Measurements from ENCODE around the gene WDR83. TPM values are rescaled to one million over a fixed set of nuclear protein-coding genes. Genes with fewer than 3 reads are reported as not detected.
"Not testable (repeated sequence)": the region's sequence is repeated elsewhere in the genome, so short reads cannot be mapped to it uniquely, and the experiment has no call there.

WDR83 gene
- total RNA-seq, 4 donors from 2014 or later, result 15.3 to 23.7 (median 19.3) TPM

DNA sequence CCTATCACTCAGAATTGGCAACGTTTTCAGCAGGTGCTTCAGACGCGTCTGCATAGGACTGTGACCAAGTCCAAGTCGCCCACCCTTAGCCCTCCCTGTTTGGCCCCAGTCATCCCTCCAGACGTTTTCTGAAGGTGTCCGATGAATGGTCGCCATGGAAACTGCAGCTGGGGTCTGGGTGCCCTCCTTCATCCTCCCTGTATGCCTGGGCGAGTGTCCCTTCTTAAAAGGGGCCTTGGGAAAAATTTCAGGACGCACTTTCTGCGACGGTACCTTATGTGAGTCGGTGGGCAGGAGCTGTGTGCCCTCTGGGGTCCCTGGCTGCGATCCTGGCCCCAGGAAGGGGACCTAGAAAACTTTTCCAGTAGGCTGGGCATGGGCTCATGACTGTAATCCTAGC lies 25.2 kb upstream of the WDR83 start:
- no peak overlapping the region for H3K4me3 ChIP-seq (ENCODE audit: low read depth, poor library complexity, severe bottlenecking)
- TF ChIP-seq, protein P1, sequence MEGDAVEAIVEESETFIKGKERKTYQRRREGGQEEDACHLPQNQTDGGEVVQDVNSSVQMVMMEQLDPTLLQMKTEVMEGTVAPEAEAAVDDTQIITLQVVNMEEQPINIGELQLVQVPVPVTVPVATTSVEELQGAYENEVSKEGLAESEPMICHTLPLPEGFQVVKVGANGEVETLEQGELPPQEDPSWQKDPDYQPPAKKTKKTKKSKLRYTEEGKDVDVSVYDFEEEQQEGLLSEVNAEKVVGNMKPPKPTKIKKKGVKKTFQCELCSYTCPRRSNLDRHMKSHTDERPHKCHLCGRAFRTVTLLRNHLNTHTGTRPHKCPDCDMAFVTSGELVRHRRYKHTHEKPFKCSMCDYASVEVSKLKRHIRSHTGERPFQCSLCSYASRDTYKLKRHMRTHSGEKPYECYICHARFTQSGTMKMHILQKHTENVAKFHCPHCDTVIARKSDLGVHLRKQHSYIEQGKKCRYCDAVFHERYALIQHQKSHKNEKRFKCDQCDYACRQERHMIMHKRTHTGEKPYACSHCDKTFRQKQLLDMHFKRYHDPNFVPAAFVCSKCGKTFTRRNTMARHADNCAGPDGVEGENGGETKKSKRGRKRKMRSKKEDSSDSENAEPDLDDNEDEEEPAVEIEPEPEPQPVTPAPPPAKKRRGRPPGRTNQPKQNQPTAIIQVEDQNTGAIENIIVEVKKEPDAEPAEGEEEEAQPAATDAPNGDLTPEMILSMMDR (IDR thresholded peaks at IDR 0.05), result no peak
- no peak for TF ChIP-seq POLR2A (IDR thresholded peaks at IDR 0.05)
- no peak for DNase-seq (ENCODE audit: low spot score in 2 of 2)
- intact Hi-C loops (cut with DNase I; ENCODE audit: low total_unique reads), result no loop called here
- WGBS, 2 donors, result 75 to 76% methylated on average over 13 of the region's 13 CpGs

DNA sequence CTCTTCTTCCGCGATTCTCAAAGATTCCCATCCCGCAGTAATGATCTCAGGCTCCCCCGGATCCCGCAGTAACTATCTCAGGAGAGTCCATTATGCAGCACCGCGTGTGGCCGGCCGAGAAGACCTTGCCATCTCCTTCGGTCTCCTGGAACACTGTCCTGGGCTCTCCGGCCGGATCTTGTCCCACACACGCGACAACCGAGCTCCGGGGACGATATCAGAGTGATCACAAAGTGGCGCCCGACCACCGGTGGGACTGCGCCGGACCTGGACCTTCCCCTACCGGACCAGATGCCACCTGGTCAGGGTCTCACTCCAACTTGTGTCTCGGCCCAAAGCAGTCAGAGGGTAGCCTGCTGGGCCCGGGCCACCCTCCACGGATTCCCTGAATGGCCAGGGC lies 24.1 kb upstream of the WDR83 start:
- intact Hi-C loops (cut with DNase I; ENCODE audit: low total_unique reads), result no loop called here
- WGBS, 2 donors, result 87 to 91% methylated on average over 26 of the region's 26 CpGs
- H3K4me3 ChIP-seq (ENCODE audit: low read depth, poor library complexity, severe bottlenecking), result no peak overlapping the region
- DNase-seq (ENCODE audit: low spot score in 2 of 2), result no peak
- no peak for TF ChIP-seq POLR2A (IDR thresholded peaks at IDR 0.05)
- TF ChIP-seq, protein P1 (IDR thresholded peaks at IDR 0.05), result no peak

DNA sequence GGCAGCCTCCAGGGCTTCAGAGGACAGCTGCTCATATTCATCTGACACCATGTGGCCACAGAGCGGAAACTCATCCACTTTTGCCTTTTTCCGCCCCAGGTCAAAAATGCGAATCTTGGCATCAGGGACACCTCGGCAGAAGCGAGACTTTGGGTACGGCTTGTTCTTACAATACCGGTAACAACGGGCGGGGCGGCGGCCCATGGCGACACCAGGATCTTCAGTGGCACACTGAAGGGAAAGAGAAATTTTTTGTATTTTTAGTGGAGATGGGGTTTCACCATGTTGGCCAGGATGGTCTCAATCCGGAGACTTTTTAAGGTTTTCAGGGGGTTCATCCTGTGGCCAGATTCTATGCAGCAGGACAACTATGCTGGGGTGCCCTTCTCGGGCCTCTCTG lies 22.9 kb upstream of the WDR83 start:
- intact Hi-C loops (cut with DNase I; ENCODE audit: low total_unique reads); DNase-seq (ENCODE audit: low spot score in 2 of 2); H3K4me3 ChIP-seq (ENCODE audit: low read depth, poor library complexity, severe bottlenecking): not testable (repeated sequence)
- 90 to 95% methylated on average over 14 of the region's 14 CpGs for WGBS, 2 donors

DNA sequence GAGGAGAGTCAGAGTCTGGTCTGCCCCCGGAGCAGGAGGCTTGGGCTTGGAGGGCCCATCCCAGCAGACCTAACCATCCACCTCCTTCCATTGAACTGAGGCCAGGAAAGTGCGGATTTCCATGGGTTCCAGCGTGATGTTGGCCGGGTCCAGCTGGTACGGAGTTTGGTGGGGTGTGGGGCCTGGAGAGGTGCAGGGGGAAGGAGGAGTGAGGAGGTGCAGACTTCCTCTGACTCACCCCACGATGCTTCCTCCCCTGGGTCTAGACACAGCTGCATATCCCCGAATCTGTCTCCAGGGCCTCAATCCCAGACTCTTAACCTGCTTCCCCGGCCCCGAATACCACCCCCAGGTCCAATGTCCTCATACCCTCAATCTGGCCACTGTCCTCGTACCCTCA lies 20.1 kb upstream of the WDR83 start:
- TF ChIP-seq, protein P1 (IDR thresholded peaks at IDR 0.05), result no peak
- no peak for TF ChIP-seq POLR2A (IDR thresholded peaks at IDR 0.05)
- H3K4me3 ChIP-seq (ENCODE audit: low read depth, poor library complexity, severe bottlenecking), result no peak overlapping the region
- 79 to 89% methylated on average over 10 of the region's 10 CpGs for WGBS, 2 donors
- intact Hi-C loops (cut with DNase I; ENCODE audit: low total_unique reads), result no loop called here
- DNase-seq (ENCODE audit: low spot score in 2 of 2), result no peak

DNA sequence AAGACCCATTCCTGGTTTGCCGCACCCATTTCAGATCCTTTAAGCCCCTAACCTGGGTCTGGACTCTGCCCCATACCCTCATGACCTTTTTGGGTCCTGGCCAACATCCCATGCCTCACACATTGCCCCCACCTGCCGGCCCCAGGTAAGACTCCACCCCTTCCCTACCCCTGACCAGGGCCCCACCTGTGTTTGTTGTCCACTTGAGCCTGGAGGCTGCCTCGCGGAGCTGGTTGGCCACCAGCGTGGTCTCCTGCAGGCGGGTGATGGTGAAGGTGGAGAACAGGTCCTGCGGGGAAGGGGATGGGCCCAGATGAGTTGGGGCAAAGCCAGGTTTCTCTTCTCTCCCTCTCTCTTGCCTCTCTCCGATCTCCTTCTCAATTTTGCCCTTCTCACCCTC lies 19.6 kb upstream of the WDR83 start:
- no peak for DNase-seq (ENCODE audit: low spot score in 2 of 2)
- intact Hi-C loops (cut with DNase I; ENCODE audit: low total_unique reads), result no loop called here
- WGBS, 2 donors, result 70 to 81% methylated on average over 8 of the region's 8 CpGs
- no peak overlapping the region for H3K4me3 ChIP-seq (ENCODE audit: low read depth, poor library complexity, severe bottlenecking)
- TF ChIP-seq POLR2A (IDR thresholded peaks at IDR 0.05), result no peak
- TF ChIP-seq, protein P1 (IDR thresholded peaks at IDR 0.05), result no peak

DNA sequence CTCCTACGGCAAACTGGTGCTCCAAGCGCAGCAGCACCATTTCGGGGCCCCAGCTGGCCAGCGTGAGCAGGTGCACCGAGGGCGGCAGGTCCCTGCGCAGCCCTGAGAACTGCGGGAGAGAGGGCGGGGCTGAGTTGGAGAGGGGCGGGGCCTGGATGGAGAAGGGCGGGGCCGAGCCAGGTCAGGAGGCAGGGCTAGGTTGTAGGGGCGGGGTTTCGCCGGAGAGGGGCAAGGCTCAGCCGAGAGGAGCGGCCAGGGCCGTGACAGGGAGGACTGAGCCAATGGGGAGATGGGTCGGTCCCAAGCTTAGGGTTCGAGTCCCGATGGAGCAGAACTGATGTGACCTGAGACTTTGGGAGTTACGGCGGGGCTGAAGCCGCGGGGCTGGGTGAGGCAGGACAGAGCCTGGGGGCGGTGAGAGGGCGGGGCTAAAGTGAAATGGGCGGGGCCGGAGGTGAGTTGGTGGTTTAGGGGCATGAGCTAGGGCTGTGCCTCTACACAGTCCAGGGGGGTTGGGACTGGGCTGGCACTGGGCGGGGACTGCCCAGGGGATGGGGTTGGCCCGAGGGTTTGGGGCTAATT lies 19.0 kb upstream of the WDR83 start:
- 11 to 32% methylated on average over 31 of the region's 31 CpGs for WGBS, 2 donors
- no peak overlapping the region for H3K4me3 ChIP-seq (ENCODE audit: low read depth, poor library complexity, severe bottlenecking)
- DNase-seq (ENCODE audit: low spot score in 2 of 2), result peak in 1 of 2 donors; percentile 19
- no peak for TF ChIP-seq POLR2A (IDR thresholded peaks at IDR 0.05)
- TF ChIP-seq, protein P1 (IDR thresholded peaks at IDR 0.05), result no peak
- intact Hi-C loops (cut with DNase I; ENCODE audit: low total_unique reads), result no loop called here

Measured in lower leg skin (tissue), 4 donors.